ENCODE results near the gene NUP205.
"Not testable (repeated sequence)": the region's sequence is repeated elsewhere in the genome, so short reads cannot be mapped to it uniquely, and the experiment has no call there.

NUP205 gene

GRCh38 chr7:135684699-135685098 is 127.0 kb downstream of the NUP205 start:
- no peak overlapping the region for H3K4me3 Mint-ChIP-seq
- no peaks in the 10 kb centered on the region for H3K9me3 Mint-ChIP-seq
- H3K27ac Mint-ChIP-seq: peak overlapping the region; percentile 12
- DNase-seq (ENCODE audit: low spot score in 2 of 2): no peak
- ATAC-seq: no peak
- H3K4me1 Mint-ChIP-seq: peaks cover 6% of the 10 kb centered on the region
- H3K36me3 Mint-ChIP-seq: peaks cover 7% of the 10 kb centered on the region

GRCh38 chr7:135685306-135686084 is 127.8 kb downstream of the NUP205 start:
- no peak for DNase-seq (ENCODE audit: low spot score in 2 of 2)
- H3K36me3 Mint-ChIP-seq: peaks cover 7% of the 10 kb centered on the region
- H3K27ac Mint-ChIP-seq: no peak overlapping the region
- H3K4me1 Mint-ChIP-seq: peaks cover 2% of the 10 kb centered on the region
- H3K9me3 Mint-ChIP-seq: no peaks in the 10 kb centered on the region
- no peak overlapping the region for H3K4me3 Mint-ChIP-seq
- ATAC-seq: no peak

GRCh38 chr7:135687466-135687865 is 129.7 kb downstream of the NUP205 start:
- no peak overlapping the region for H3K27ac Mint-ChIP-seq
- H3K9me3 Mint-ChIP-seq: no peaks in the 10 kb centered on the region
- H3K4me1 Mint-ChIP-seq: no peaks in the 10 kb centered on the region
- H3K4me3 Mint-ChIP-seq: no peak overlapping the region
- peaks cover 7% of the 10 kb centered on the region for H3K36me3 Mint-ChIP-seq
- ATAC-seq (no peak), DNase-seq (ENCODE audit: low spot score in 2 of 2) (no peak)

GRCh38 chr7:135690566-135690965 is 132.8 kb downstream of the NUP205 start:
- Mint-ChIP-seq H3K27ac (no peak overlapping the region), H3K4me1 (no peaks in the 10 kb centered on the region)
- DNase-seq (ENCODE audit: low spot score in 2 of 2): no peak

GRCh38 chr7:135692055-135692454 is 134.3 kb downstream of the NUP205 start:
- Mint-ChIP-seq H3K9me3 (no peaks in the 10 kb centered on the region), H3K27ac (no peak overlapping the region), H3K36me3 (no peaks in the 10 kb centered on the region), H3K4me3 (no peak overlapping the region), H3K4me1 (no peaks in the 10 kb centered on the region)
- DNase-seq (ENCODE audit: low spot score in 2 of 2) (no peak), ATAC-seq (no peak)

More at GRCh38 chr7:135690566-135690965, 132.8 kb downstream of the NUP205 start:
- H3K4me3 Mint-ChIP-seq: no peak overlapping the region
- no peaks in the 10 kb centered on the region for H3K9me3 Mint-ChIP-seq
- no peak for ATAC-seq
- no peaks in the 10 kb centered on the region for H3K36me3 Mint-ChIP-seq

- H3K27ac Mint-ChIP-seq; H3K4me3 Mint-ChIP-seq; DNase-seq (ENCODE audit: low spot score in 2 of 2); H3K36me3 Mint-ChIP-seq; H3K4me1 Mint-ChIP-seq; ATAC-seq; H3K9me3 Mint-ChIP-seq: not testable (repeated sequence)
Measured at GRCh38 chr7:135692606-135693005, 134.9 kb downstream of the NUP205 start.

GRCh38 chr7:135693558-135693957 is 135.8 kb downstream of the NUP205 start:
- Mint-ChIP-seq H3K4me1 (no peaks in the 10 kb centered on the region), H3K36me3 (no peaks in the 10 kb centered on the region), H3K4me3 (no peak overlapping the region), H3K27ac (no peak overlapping the region), H3K9me3 (no peaks in the 10 kb centered on the region)
- ATAC-seq (no peak), DNase-seq (ENCODE audit: low spot score in 2 of 2) (no peak)

- Mint-ChIP-seq H3K4me1 (no peaks in the 10 kb centered on the region), H3K27ac (peak overlapping the region; percentile 52), H3K36me3 (no peaks in the 10 kb centered on the region), H3K9me3 (no peaks in the 10 kb centered on the region), H3K4me3 (no peak overlapping the region)
- ATAC-seq (no peak), DNase-seq (ENCODE audit: low spot score in 2 of 2) (no peak)
Measured at GRCh38 chr7:135697276-135698049, 139.7 kb downstream of the NUP205 start.

Measured in stimulated activated effector memory CD8-positive, alpha-beta T cell treated with anti-CD3 and anti-CD28 coated beads, Interleukin-12 subunit alpha, Interleukin-12 subunit beta, amount 100 ng/mL, for 72 hours (primary cell).